HG02588 (cell line): ENCODE results near the gene ZC3H15.
"Not testable (repeated sequence)": the region's sequence is repeated elsewhere in the genome, so short reads cannot be mapped to it uniquely, and the experiment has no call there.

Experiments used
- ATAC-seq: cut with Tn5 transposase; IDR thresholded peaks from one replicate; pipeline ENCODE4 v1.9.1; 2021; ENCODE audit warnings: mild to moderate bottlenecking, moderate library complexity; ENCODE audit not compliant: unreplicated experiment

ZC3H15 gene

GRCh38 chr2:186493564-186494085 lies 7.6 kb downstream of the ZC3H15 start:
- no peak for ATAC-seq

- no peak for ATAC-seq
These were observed 10.3 kb downstream of the ZC3H15 start for GRCh38 chr2:186496401-186496800.

GRCh38 chr2:186497928-186498327 lies 11.9 kb downstream of the ZC3H15 start:
- no peak for ATAC-seq

GRCh38 chr2:186498834-186499233 lies 12.8 kb downstream of the ZC3H15 start:
- ATAC-seq, result no peak

GRCh38 chr2:186503827-186504606 lies 18.0 kb downstream of the ZC3H15 start:
- ATAC-seq, result no peak

- no peak for ATAC-seq
These were observed 22.2 kb downstream of the ZC3H15 start for GRCh38 chr2:186508263-186508662.

DNA sequence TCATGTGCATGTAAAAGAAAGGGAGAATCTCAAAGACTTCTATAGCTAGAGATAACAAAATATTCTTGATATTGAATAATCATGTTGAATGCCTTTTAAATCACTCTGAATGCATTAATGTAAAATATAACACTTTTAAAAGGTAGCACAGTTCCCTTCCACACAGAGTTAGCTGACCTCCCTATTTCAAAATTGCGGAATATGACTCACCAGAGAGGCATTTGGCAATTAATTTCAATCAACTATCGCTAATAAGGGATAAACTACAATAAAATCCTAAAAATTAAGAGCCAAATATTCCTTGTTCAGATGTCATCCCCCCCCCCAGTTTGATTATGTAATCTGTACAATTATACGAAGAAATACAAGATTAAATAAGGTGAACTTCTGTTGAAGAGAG lies 29.3 kb downstream of the ZC3H15 start:
- ATAC-seq, result no peak

- no peak for ATAC-seq
These were observed 30.3 kb downstream of the ZC3H15 start for GRCh38 chr2:186516396-186516795.

- no peak for ATAC-seq
These were observed 31.0 kb downstream of the ZC3H15 start for GRCh38 chr2:186517090-186517489.

GRCh38 chr2:186518291-186518690 lies 32.2 kb downstream of the ZC3H15 start:
- ATAC-seq, result no peak

- no peak for ATAC-seq
These were observed 32.9 kb downstream of the ZC3H15 start for GRCh38 chr2:186518945-186519344.

GRCh38 chr2:186521570-186522153 lies 35.6 kb downstream of the ZC3H15 start:
- not testable (repeated sequence) for ATAC-seq

DNA sequence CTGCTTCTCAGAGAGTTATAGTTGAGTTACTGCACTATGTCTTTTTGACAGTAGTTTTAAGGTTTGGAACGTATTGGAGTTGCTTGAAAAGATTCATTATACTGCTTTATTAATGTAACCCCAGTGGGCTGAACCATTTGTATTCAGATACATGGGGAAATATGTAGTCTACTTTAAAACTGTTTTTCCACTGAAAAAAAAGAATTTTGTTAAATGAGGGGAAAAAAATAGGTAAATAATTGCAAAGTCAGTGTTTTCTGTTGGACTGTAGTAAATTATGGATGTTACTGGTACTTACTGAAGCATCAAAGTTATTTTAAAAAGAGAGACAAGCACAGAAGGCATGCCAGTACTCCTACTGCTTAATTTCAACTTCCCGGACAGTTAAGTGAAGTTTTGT lies 36.4 kb downstream of the ZC3H15 start:
- ATAC-seq, result no peak

GRCh38 chr2:186523791-186524190 lies 37.7 kb downstream of the ZC3H15 start:
- no peak for ATAC-seq

DNA sequence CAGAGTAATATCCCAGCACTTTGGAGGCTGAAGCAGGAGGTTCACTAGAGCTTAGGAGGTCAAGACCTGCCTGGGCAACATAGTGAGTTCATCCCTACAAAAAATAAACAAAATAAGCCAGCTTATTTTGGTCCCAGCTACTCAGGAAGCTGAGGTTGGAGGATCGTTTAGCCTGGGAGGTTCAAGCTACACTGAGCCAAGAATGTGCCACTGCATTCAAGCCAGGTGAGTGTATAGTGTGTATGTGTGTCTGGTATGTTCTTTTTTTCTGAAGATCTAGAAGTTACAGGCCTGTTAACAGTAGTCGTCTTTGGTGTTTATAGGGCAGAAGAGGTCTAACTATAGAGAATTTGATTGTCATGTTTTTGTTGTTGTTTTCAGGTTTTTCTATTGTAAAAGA lies 40.2 kb downstream of the ZC3H15 start:
- no peak for ATAC-seq

DNA sequence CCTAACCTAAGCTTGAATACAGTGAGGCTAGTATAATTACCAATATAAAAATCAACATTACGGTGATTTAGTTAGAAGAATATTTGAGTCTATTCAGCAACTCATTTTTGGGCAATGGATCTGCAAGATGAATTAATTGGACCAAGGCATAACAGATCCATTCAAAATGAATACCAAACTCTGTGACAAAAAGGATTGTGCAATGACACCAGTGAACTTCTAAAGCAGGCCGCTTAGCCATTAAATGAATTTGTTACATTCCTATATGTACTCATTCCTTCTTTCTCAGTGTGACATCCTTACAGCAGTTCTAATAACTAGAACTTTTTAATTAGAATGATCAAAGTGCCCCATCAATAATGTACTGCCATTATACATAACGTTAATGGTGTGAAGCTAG lies 44.3 kb downstream of the ZC3H15 start:
- no peak for ATAC-seq

GRCh38 chr2:186531257-186531775 lies 45.3 kb downstream of the ZC3H15 start:
- ATAC-seq, result no peak

- ATAC-seq, result no peak
These were observed 46.8 kb downstream of the ZC3H15 start for GRCh38 chr2:186532891-186533290.

GRCh38 chr2:186533717-186534116 lies 47.7 kb downstream of the ZC3H15 start:
- no peak for ATAC-seq

GRCh38 chr2:186534406-186534805 lies 48.3 kb downstream of the ZC3H15 start:
- no peak for ATAC-seq

DNA sequence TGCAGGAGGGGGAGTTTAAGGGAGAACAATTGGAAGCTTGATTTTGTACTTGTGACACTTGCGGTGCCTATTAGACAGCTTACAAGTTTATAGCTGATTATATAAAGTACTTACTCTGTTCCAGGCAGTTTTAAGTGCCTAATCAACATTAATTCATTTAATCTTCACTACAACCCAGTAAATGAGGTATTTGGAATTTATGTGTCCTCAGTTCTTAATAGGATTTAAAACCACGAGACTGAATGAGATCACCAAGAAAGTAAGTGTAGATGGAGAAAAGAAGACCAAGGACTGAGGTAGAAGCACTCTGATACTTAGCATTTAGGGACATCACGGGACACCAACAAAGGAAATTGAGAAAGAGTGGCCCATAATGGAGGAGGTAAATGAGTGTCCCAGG lies 49.8 kb downstream of the ZC3H15 start:
- no peak for ATAC-seq

- ATAC-seq, result no peak
These were observed 51.0 kb downstream of the ZC3H15 start for GRCh38 chr2:186537019-186537418.
